ENCODE results near the gene RPS19BP1. TPM values are rescaled to one million over a fixed set of nuclear protein-coding genes. Genes with fewer than 3 reads are reported as not detected.

The RPS19BP1 gene
- total and polyA plus RNA-seq, 2 donors, result 20.0 to 147 TPM

DNA sequence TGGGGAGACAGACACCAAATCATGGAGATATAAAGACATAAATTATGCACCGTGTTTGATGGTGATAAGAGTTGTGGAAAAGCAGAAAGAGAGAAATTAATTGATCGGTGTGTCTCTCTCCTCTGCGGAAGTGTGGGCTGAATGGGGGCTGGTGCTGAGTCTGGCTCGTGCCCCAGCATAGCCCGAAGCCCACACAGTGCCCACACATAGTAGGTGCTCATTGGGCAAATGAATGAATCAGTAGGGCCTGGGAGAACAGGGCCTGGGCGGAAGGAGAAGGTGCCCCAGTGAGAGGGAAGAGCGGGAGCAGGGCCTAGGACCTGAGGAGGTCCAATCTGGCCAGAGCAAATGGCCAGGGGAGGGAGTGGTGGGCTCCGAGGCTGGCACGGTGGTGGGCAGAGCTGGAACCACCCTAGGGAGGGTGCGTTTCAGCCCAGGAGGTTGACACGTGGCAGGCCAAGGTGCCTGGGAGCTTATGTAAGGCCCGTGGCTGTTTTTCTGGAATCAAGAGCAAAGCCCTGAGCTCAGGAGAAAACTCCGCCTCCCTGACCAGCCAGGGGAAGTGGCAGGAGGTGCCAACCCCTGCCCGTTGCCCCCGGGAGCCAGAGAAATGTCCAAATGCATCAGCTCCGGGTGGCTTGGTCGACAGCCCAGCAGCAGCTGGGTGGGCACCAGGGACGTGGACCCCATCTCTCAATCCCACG, 35.9 kb upstream of the RPS19BP1 start:
- no peak for DNase-seq (ENCODE audit: extremely low spot score)
- Histone ChIP-seq H3K4me3 (ENCODE audit: low read depth, low read length) (no peak overlapping the region), H3K36me3 (ENCODE audit: insufficient read depth) (no peaks in the 10 kb centered on the region), H3K27ac (ENCODE audit: low read depth) (no peak overlapping the region), H3K4me1 (ENCODE audit: insufficient read depth) (no peaks in the 10 kb centered on the region)
- WGBS, result 80% methylated on average over 19 of the region's 19 CpGs

DNA sequence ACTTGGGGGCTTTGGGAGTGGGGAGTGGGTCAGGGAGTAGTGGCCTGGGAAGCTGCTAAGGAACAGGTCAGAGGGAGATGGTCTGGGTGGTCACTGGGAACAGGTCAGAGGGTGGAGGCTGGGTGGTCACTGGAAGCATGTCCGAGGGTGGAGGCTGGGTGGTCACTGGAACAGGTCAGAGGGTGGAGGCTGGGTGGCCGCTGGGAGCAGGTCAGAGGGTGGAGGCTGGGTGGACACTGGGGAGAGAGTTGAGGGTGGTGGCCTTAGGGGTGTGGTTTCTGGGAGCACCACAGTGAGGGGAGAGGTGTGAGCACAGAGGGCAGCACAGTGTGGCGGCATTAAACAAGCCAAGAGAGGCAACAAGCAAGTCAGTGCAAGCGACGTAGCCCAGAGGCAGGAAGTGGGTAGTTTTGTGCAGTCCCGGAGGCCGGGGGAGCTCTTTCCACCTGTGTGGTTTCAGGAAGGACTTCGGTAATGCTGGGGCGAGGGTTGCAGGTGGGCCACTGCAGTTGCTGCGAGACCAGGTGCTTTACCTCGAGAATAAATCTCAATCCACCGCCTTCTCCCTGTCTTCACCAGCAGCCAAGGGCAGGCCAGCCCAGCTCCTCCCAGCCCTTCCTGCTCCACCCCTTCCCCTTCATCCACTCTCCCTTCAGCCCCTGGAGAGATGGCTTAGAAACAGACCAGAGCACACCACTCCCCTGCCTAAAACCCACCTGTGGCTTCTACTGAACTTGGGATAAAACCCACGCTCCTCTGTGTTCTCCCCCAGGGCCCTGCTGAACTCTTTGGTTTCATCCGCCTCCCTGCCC, 34.8 kb upstream of the RPS19BP1 start:
- 55% methylated on average over 14 of the region's 14 CpGs for WGBS
- Histone ChIP-seq H3K4me1 (ENCODE audit: insufficient read depth) (no peaks in the 10 kb centered on the region), H3K36me3 (ENCODE audit: insufficient read depth) (no peaks in the 10 kb centered on the region), H3K4me3 (ENCODE audit: low read depth, low read length) (no peak overlapping the region), H3K27ac (ENCODE audit: low read depth) (no peak overlapping the region)
- no peak for DNase-seq (ENCODE audit: extremely low spot score)

DNA sequence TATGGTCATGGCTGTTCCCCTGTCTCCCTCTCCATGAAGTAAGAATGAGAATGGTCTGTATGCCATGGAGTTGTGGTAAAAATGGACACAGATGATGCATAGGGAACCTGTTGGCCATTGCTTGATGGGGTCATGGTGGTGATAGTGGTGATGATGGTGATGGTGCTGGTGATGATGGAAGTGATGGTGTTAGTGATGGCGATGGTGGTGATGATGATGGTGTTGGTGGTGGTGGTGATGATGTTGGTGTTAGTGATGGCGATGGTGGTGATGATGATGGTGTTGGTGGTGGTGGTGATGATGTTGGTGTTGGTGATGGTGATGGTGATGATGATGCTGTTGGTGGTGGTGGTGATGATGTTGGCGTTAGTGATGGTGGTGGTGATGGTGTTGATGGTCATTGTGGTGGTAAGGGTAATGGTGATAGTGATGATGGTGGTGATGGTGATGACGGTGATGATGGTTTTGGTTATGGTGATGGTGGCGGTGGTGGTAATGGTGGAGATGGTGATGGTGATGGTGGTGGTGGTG, 32.9 kb upstream of the RPS19BP1 start:
- Histone ChIP-seq H3K4me3 (ENCODE audit: low read depth, low read length) (no peak overlapping the region), H3K4me1 (ENCODE audit: insufficient read depth) (no peaks in the 10 kb centered on the region), H3K27ac (ENCODE audit: low read depth) (no peak overlapping the region), H3K36me3 (ENCODE audit: insufficient read depth) (no peaks in the 10 kb centered on the region)
- 98% methylated on average over 5 of the region's 5 CpGs for WGBS
- no peak for DNase-seq (ENCODE audit: extremely low spot score)

DNA sequence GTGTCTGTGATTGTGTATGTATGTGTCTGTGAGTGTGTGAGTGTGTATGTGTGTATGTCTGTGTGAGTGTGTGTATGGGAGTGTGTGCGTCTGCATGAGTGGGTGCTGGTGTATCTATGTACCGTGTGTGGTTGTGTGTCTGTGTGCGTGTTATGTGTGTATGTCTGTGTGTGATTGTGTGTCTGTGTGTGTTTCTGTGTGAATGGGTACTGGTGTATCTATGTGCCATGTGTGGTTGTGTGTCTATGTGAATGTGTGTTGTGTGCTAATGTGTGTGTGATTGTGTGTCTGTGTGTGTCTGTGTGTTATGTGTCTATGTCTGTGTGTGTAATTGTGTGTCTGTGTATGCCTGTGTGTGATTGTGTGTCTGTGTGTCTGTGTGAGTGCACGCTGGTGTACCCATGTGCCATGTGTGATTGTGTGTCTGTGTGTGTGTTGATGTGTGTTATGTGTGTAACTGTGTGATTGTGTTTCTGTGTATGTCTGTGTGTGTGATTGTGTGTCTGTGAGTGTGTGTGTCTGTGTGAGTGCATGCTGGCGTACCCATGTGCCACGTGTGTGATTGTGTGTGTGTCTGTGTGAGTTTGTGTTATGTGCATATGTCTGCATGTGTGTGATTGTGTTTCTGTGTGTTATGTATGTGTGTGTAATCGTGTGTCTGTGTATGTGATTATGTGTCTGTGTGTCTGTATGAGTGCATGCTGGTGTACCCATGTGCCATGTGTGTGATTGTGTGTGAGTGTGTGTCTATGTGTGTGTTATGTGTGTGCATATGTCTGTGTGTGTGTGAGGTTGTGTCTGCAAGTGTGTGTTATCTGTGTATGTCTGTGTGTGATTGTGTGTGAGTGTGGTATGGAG, 31.3 kb upstream of the RPS19BP1 start:
- no peaks in the 10 kb centered on the region for H3K36me3 ChIP-seq (ENCODE audit: insufficient read depth)
- no peaks in the 10 kb centered on the region for H3K4me1 ChIP-seq (ENCODE audit: insufficient read depth)
- H3K4me3 ChIP-seq (ENCODE audit: low read depth, low read length), result no peak overlapping the region
- whole genome bisulfite sequencing, result 90% methylated on average over 7 of the region's 7 CpGs
- DNase-seq (ENCODE audit: extremely low spot score), result no peak
- no peak overlapping the region for H3K27ac ChIP-seq (ENCODE audit: low read depth)

DNA sequence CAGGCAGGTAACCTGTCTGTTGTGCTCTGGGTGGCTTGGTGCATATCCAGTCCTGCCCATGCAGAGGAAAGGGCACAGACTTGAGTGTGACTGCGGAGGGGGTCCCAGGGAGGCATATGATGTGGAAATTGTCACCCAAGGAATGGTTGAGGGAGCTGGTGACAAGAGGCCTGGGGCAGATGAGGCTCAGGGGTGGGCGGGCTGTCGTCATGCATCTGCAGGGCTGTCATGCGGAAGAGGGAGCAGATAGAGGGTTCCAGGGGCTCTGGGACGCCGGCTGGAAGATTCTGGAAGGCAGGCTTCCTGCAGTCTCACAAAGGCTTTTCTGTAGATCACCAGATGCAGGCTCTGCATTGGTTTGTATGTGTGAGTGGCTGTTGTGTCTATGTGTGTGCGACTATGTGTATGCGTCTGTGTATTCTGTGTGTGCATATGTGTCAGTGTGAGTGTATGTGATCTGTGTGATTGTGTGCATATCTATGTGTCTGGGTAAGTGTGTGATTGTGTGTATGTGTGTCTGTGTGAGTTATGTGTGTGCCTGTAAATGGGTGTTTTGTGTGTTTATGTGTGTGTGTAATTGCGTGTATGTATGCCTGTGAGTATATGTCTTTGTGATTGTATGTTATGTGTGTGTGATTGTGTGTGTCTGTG, 30.4 kb upstream of the RPS19BP1 start:
- 74% methylated on average over 9 of the region's 9 CpGs for WGBS

DNA sequence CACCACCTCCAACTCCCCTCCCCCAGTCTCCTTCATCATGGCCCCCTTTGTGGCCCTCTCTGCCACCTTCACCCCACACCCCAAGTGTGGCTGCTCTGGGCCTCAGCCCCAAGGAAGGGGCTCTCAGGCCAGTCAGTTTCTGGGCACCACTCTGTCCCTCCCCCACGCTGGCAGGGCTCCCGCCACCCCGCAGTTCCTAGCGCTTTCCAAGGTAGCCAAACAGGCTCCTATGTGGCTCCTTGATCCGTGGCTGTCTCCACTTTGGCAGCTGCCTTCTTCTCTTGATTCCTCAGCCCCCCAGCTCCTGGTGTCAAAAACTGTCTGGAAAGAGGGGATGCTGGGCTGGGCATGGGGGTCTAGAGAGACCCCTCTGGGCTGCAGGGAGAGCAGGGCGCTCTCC, 27.6 kb upstream of the RPS19BP1 start:
- Histone ChIP-seq H3K4me3 (ENCODE audit: low read depth, low read length) (no peak overlapping the region), H3K4me1 (ENCODE audit: insufficient read depth) (peaks cover 1% of the 10 kb centered on the region), H3K27ac (ENCODE audit: low read depth) (no peak overlapping the region), H3K36me3 (ENCODE audit: insufficient read depth) (no peaks in the 10 kb centered on the region)
- no peak for DNase-seq (ENCODE audit: extremely low spot score)
- 51% methylated on average over 6 of the region's 6 CpGs for WGBS

More for the DNA sequence above, 30.4 kb upstream of the RPS19BP1 start:
- no peaks in the 10 kb centered on the region for H3K36me3 ChIP-seq (ENCODE audit: insufficient read depth)
- no peaks in the 10 kb centered on the region for H3K4me1 ChIP-seq (ENCODE audit: insufficient read depth)
- DNase-seq (ENCODE audit: extremely low spot score), result no peak
- no peak overlapping the region for H3K27ac ChIP-seq (ENCODE audit: low read depth)
- no peak overlapping the region for H3K4me3 ChIP-seq (ENCODE audit: low read depth, low read length)

DNA sequence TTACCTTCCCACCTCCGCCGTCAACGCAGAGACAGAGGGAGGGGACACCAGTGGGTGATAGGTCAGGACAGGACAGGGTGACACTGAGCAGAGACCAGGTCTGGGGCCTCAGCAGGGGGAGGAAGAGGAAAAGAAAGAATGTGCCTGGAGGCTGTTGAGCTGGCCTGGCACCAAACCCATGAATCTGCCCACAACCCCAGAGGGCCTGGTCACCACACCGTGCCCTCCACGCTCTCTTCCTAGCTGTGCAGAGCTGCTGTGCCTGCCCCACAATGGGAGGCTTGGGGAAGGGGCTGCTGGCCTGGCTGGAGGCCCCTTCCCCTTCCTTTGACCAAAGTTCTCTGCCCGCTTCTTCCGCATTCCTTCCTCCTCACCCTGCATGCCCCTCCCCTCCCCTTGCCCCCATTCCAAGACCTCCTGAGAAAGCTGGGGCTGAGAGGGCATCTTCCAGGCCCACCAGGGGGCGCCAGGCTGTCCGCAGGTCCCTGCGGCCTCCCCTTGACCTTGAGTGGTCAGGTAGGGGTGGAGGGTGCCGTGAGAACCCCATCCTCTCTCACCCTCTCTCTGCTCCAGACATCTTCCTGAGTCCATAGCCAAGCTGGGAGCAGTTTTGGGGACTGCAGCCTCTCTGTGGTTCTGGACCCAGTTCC, 27.0 kb upstream of the RPS19BP1 start:
- 52% methylated on average over 11 of the region's 11 CpGs for WGBS
- H3K4me3 ChIP-seq (ENCODE audit: low read depth, low read length), result no peak overlapping the region

DNA sequence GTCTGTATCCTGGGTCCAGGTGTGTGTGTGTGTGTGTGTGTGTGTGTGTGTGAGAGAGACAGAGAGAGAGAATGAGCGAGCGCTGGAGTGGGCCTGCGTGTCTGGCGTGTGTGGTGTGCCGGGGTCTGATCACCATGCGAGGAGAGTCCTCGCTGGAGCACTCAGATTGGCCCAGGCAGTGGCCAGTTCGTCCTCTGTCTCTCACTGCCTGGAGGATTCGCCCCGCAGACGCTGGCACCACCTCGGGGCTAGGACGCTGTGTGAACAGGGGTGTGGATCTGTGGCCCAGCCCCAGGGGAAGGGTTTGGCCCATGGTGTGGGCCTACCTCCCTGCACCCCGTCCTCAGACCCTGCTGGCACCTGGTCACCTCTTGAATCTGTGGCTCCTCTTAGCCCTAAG, 26.4 kb upstream of the RPS19BP1 start:
- Histone ChIP-seq H3K36me3 (ENCODE audit: insufficient read depth) (no peaks in the 10 kb centered on the region), H3K4me1 (ENCODE audit: insufficient read depth) (peaks cover 1% of the 10 kb centered on the region), H3K4me3 (ENCODE audit: low read depth, low read length) (no peak overlapping the region), H3K27ac (ENCODE audit: low read depth) (no peak overlapping the region)
- no peak for DNase-seq (ENCODE audit: extremely low spot score)
- 89% methylated on average over 14 of the region's 14 CpGs for WGBS

More for the DNA sequence above, 27.0 kb upstream of the RPS19BP1 start:
- Histone ChIP-seq H3K36me3 (ENCODE audit: insufficient read depth) (no peaks in the 10 kb centered on the region), H3K4me1 (ENCODE audit: insufficient read depth) (peaks cover 1% of the 10 kb centered on the region), H3K27ac (ENCODE audit: low read depth) (no peak overlapping the region)
- no peak for DNase-seq (ENCODE audit: extremely low spot score)

DNA sequence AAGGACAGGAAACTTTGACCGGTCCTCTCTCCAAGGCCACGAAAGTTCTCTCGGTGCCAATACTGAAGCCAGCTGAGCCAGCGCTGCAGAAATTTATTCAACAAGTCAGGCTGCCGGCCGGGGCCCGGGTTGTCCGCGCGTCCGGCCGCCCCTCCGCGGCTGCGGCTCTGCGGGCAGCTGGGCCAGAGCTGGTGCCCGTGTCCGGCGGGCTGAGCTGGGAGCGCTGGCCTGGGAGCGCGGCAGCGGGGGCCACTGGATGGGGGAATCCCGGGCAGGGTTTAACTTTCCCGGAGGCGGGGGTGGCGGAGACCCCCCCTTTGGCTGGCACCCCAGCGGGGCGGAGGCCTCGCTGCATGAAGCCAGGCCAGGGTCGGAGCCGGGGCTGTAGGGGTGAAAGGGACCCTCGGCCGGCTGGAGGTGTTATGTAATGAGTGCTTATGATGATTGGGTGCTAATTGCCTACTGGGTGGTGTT, 25.7 kb upstream of the RPS19BP1 start:
- peaks cover 1% of the 10 kb centered on the region for H3K4me1 ChIP-seq (ENCODE audit: insufficient read depth)
- no peak overlapping the region for H3K27ac ChIP-seq (ENCODE audit: low read depth)
- no peaks in the 10 kb centered on the region for H3K36me3 ChIP-seq (ENCODE audit: insufficient read depth)
- no peak for DNase-seq (ENCODE audit: extremely low spot score)
- WGBS, result 6% methylated on average over 34 of the region's 34 CpGs
- peak overlapping the region; percentile 32 for H3K4me3 ChIP-seq (ENCODE audit: low read depth, low read length)

DNA sequence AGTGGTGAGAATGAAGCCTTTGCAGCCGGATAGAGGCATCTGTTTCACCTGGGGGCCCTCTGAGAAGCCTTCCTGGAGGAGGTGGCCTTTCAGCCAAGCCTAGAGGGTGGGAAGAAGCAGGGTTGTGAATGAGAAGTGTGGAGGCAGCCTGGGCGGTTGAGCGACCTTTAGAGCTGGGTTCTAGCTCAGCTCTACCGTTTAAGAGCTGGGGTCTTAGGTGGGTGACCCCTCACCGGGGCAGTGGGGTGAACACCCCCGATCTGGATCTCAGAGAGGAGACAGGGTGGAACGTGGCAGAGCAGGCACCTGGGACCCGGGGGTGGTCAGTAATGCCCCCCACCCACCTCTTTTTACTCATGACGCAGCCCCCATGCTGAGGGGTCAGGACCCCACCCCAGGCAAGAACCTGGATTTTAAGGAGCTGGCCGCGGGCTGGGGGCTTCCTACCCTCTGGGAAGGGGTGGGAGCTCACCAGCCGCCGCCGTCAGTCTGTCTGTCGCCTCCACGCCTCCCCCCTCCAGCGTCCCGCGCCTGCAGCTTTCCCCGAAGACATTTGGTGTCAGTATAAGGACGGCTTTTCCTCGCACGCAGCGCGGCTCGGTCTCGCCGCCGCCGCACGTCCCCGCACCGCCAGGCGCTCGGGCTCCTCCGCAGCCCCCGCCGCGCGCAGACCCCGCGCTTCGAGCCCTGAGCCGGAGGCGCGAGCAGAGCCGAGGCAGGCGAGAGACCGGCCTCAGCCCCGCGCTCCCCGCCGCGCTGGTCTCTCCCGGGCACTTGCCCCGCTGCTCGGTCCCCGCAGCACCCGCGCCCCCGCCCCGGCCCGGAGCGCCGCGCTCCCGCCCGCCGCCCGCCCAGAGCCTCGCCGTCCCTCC, 24.7 kb upstream of the RPS19BP1 start:
- peaks cover 1% of the 10 kb centered on the region for H3K4me1 ChIP-seq (ENCODE audit: insufficient read depth)
- H3K36me3 ChIP-seq (ENCODE audit: insufficient read depth), result no peaks in the 10 kb centered on the region
- no peak for DNase-seq (ENCODE audit: extremely low spot score)
- H3K4me3 ChIP-seq (ENCODE audit: low read depth, low read length), result peak overlapping the region; percentile 32
- H3K27ac ChIP-seq (ENCODE audit: low read depth), result no peak overlapping the region
- 6% methylated on average over 72 of the region's 72 CpGs for WGBS

DNA sequence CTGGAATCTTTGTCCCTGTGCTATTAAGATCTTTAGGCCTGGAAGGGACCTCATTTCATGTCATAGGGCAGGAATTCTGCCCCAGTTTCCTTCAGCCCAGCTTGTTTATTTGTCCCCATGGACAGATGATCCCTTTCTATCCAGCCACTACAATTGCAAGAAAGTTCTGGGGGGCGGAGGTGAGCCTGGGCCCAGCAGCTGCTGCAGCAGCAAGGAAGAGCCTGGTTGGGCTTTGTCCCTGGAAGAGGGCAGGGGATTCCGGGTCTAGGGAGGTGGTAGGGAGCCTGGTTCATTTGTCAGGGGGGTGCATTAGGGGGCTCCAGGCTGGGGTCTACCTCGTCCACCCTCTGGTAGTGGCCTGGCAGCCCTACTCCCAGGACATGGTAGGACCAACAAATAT, 21.6 kb upstream of the RPS19BP1 start:
- Histone ChIP-seq H3K27ac (ENCODE audit: low read depth) (no peak overlapping the region), H3K36me3 (ENCODE audit: insufficient read depth) (no peaks in the 10 kb centered on the region), H3K4me1 (ENCODE audit: insufficient read depth) (peaks cover 1% of the 10 kb centered on the region), H3K4me3 (ENCODE audit: low read depth, low read length) (no peak overlapping the region)
- no peak for DNase-seq (ENCODE audit: extremely low spot score)
- 59% methylated on average over 3 of the region's 3 CpGs for whole genome bisulfite sequencing

DNA sequence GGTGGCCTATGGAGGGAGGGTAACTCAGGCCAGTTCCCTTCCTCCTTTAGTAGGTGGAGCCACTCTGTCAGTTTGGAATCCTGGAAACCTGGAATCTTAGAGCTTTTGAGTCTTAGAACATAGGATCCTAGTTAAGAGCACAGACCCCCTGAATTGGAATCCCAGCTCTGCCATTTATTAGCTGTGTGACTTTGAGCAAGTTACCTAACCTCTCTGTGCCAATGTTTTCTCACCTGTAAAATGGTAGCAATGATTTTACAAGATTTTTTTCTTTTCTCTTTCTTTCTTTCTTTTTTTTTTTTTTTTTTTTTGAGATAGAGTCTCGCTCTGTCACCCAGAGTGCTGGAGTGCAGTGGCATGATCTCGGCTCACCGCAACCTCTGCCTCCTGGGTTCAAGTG, 20.9 kb upstream of the RPS19BP1 start:
- no peak for DNase-seq (ENCODE audit: extremely low spot score)
- Histone ChIP-seq H3K4me1 (ENCODE audit: insufficient read depth) (peaks cover 1% of the 10 kb centered on the region), H3K36me3 (ENCODE audit: insufficient read depth) (no peaks in the 10 kb centered on the region), H3K4me3 (ENCODE audit: low read depth, low read length) (no peak overlapping the region), H3K27ac (ENCODE audit: low read depth) (no peak overlapping the region)
- WGBS, result 97% methylated on average over 3 of the region's 3 CpGs
